ENCODE results near the gene ARPIN.

- TF ChIP-seq POLR2A (IDR thresholded peaks at IDR 0.05) (no peak), CTCF (IDR thresholded peaks at IDR 0.05) (no peak)
Observed at GRCh38 chr15:89899951-89900567, 12.7 kb downstream of the ARPIN start.

All from right lobe of liver (tissue), 4 donors.